Endothelial cell of umbilical vein (primary cell): ENCODE data around the gene NRGN.

Experiments
- EZH2 ChIP-seq: IDR thresholded peaks from 2 replicates; pipeline ENCODE4 v1.6.1; 2012; ENCODE audit warnings: borderline replicate concordance, low read depth, mild to moderate bottlenecking, moderate library complexity, low read length, inconsistent platforms; ENCODE audit not compliant: severe bottlenecking
- FOS ChIP-seq: IDR thresholded peaks from 2 replicates; pipeline ENCODE4 v1.6.1; 2011; ENCODE audit warnings: mild to moderate bottlenecking, low read length, moderate library complexity, borderline replicate concordance; ENCODE audit not compliant: insufficient read depth
- GATA2 ChIP-seq: IDR thresholded peaks from 2 replicates; pipeline ENCODE4 v1.7.0; 2011; ENCODE audit warnings: low read depth, mild to moderate bottlenecking, moderate library complexity, mixed read lengths, low read length; ENCODE audit not compliant: insufficient read length, insufficient read depth
- JUN ChIP-seq: IDR thresholded peaks from 2 replicates; pipeline ENCODE4 v1.6.1; 2011; ENCODE audit warnings: borderline replicate concordance, low read depth; ENCODE audit not compliant: insufficient read length, insufficient read depth
- MYC ChIP-seq: IDR thresholded peaks from one replicate; pipeline ENCODE4 v1.6.1; 2011; ENCODE audit warnings: mild to moderate bottlenecking, low read depth, low read length
- POLR2A ChIP-seq: IDR thresholded peaks from 2 replicates; pipeline ENCODE4 v1.6.1; 2012; ENCODE audit warnings: low read depth, mild to moderate bottlenecking, control low read depth, low read length
- POLR2AphosphoS5 ChIP-seq: IDR thresholded peaks from 2 replicates; pipeline ENCODE4 v1.6.1; 2012; ENCODE audit warnings: low read depth, mild to moderate bottlenecking, control low read depth, low read length, moderate library complexity; ENCODE audit not compliant: insufficient read depth
- TF ChIP-seq, protein P1 (sequence below), 2 donors: IDR thresholded peaks; 1 replicate in 1 of 2; 2 replicates in 1 of 2; pipeline ENCODE4 v1.5.1; 2011; ENCODE audit warnings: low read length in 2 of 2, mild to moderate bottlenecking in 2 of 2, moderate library complexity in 2 of 2, control low read depth in 1 of 2, inconsistent platforms in 1 of 2, low read depth in 1 of 2; ENCODE audit not compliant: insufficient read depth in 1 of 2; ENCODE audit errors: extremely low read depth in 1 of 2
- TF ChIP-seq, protein P2 (sequence below): IDR thresholded peaks from 2 replicates; pipeline ENCODE4 v1.6.1; 2011; ENCODE audit not compliant: insufficient read depth, insufficient read length

- TF ChIP-seq, protein P1, sequence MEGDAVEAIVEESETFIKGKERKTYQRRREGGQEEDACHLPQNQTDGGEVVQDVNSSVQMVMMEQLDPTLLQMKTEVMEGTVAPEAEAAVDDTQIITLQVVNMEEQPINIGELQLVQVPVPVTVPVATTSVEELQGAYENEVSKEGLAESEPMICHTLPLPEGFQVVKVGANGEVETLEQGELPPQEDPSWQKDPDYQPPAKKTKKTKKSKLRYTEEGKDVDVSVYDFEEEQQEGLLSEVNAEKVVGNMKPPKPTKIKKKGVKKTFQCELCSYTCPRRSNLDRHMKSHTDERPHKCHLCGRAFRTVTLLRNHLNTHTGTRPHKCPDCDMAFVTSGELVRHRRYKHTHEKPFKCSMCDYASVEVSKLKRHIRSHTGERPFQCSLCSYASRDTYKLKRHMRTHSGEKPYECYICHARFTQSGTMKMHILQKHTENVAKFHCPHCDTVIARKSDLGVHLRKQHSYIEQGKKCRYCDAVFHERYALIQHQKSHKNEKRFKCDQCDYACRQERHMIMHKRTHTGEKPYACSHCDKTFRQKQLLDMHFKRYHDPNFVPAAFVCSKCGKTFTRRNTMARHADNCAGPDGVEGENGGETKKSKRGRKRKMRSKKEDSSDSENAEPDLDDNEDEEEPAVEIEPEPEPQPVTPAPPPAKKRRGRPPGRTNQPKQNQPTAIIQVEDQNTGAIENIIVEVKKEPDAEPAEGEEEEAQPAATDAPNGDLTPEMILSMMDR (IDR thresholded peaks at IDR 0.05; ENCODE audit: extremely low read depth in 1 of 2, insufficient read depth in 1 of 2, low read depth in 1 of 2, low read length in 2 of 2) = peak in 1 of 2 donors; percentile 26
- TF ChIP-seq POLR2A (no peak), POLR2AphosphoS5 (no peak), FOS (no peak), MYC (no peak), EZH2 (no peak), GATA2 (no peak), JUN (no peak)
- TF ChIP-seq, protein P2, sequence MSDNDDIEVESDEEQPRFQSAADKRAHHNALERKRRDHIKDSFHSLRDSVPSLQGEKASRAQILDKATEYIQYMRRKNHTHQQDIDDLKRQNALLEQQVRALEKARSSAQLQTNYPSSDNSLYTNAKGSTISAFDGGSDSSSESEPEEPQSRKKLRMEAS = no peak
These were observed 38.5 kb downstream of the NRGN start for GRCh38 chr11:124778281-124778680.
